Activated CD8-positive, alpha-beta memory T cell treated with anti-CD3 and anti-CD28 coated beads for 1 hour (primary cell): ENCODE measurements around the gene MYCBPAP.
"Not testable (repeated sequence)": the region's sequence is repeated elsewhere in the genome, so short reads cannot be mapped to it uniquely, and the experiment has no call there.

Experiments used
- DNase-seq, 2 donors: peaks; one replicate each; pipeline ENCODE4 v3.0.0-alpha.2; 2020; ENCODE audit warnings: low read depth in 1 of 2; ENCODE audit errors: extremely low read depth in 1 of 2

Gene MYCBPAP

DNA sequence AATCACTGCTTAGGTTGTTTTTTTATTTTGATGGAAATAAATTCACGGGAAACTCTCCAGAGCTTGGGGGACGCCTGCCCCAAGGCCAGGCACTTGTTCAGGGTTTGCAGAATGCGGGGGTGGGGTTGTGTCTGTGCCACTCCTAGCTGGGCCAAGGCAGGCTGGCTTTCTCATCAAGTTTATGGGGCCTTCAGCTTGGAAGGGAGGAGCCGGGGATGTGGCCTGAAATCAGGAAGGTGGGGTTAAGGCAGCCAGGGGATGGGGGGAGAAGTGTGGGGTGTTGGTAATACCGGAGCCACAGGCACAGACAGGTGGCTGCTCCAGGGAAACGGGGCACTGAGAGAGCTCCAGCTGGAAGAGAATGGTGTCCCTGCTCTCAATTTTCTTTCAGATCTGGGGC, 37.8 kb upstream of the MYCBPAP start:
- DNase-seq: no peak

DNA sequence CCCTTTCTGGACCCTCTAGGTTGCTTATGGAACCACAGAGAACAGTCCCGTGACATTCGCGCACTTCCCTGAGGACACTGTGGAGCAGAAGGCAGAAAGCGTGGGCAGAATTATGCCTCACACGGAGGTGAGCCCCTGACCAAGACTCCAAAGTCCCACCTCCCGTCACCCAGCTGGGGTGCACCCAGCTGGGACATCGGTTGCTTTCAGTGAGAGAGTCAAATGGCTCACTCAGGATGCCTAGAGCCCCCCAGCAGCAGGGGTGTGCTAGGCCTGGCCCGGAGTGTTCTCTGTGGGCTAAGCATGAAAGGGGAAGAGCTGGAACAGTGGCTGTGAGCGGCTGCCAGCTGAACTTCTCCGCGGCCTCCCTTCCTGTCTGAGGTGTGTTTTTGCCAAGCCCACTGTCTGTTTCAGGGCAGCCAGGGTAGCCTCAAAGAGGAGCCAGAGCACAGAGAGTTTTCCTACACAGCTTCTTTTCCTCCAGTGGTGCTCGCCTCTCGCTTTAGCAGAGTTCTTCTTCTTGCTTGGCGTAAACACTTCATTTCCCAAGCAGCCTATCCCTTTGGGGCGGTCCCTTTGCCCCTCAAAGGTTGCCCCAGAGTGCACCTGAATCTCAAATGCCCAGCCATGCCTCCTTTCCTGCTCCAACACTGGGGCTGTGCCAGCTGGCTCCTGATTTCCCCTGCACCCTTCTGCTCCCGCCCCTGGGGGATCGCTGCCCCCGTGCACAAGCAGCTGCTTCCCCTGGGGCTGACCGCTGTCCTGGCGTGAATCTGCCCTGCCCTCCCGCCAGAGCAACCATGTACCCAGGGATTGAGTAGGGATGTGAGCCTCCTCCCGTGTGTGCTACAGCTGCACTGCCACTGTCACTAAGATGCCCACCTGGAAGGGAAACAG, 37.0 kb upstream of the MYCBPAP start:
- no peak for DNase-seq

- DNase-seq: no peak
Observed at GRCh38 chr17:50472286-50472685, 36.0 kb upstream of the MYCBPAP start.

DNA sequence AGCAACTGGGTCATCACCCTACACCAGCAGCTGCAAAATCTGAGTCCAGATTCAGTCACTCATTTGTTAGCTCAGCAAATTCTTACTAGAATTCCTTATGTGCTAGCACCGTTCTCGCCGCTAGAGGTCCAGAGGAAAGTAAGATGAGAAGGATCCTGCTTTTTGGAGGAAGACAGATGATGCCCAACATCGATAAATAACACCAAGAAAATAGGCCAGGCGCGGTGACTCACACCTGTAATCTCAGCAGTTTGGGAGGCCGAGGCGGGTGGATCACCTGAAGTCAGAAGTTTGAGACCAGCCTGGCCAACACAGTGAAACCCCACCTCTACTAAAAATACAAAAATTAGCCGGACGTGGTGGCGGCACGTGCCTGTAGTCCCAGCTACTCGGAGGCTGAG, 35.5 kb upstream of the MYCBPAP start:
- DNase-seq: not testable (repeated sequence)

GRCh38 chr17:50473901-50474300, 34.3 kb upstream of the MYCBPAP start:
- no peak for DNase-seq

GRCh38 chr17:50474523-50474922, 33.7 kb upstream of the MYCBPAP start:
- DNase-seq: no peak

DNA sequence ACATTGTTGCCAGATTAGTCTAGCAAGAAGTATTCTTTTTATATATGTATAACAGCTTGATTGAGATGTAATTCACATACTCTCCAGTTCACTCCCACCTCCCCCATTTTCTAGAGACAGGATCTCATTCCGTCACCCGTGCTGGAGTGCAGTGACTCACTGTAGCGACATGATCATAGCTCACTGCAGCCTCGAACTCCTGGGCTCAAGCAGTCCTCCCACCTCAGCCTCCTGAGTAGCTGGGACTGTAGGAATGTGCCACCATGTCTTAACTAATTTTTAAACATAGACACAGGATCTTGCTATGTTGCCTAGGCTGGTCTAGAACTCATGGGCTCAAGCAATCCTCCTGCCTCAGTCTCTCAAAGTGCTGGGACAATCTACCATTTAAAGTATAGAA, 32.9 kb upstream of the MYCBPAP start:
- DNase-seq: no peak

- DNase-seq: not testable (repeated sequence)
Observed at GRCh38 chr17:50475775-50476544, 32.3 kb upstream of the MYCBPAP start.

DNA sequence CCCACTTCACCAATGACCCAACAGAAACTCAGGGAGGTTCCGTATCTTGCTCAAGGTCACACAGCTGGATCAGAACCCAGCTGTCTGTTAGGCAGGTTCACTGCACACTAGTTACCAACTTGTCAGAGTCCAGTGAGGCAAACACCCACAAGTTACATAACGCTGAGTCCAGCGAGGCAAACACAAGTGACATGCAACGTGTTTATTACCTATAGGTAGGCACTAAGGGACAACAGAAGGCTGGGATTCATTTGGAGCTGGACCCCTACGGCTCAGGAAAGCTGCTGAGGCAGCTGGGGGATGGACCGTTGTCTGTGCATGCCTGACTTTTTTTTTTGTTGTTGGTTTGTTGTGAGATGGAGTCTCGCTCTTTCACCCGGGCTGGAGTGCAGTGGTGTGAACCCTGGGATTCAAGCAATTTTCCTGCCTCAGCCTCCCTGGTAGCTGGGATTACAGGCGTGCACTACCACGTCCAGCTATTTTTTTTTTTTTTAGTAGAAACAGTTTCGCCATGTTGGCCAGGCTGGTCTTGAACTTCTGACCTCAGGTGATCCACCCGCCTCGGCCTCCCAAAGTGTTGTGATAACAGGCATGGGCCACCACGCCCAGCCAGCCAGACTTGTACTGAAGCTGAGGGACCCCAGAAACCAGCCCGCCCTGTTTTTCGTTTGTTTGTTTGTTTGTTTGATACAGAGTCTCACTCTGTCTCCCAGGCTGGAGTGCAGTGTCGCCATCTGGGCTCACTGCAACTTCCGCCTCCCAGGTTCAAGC, 31.5 kb upstream of the MYCBPAP start:
- DNase-seq: no peak

GRCh38 chr17:50477976-50478375, 30.3 kb upstream of the MYCBPAP start:
- DNase-seq: no peak

- DNase-seq: peak; percentile 40 to 73
Observed at GRCh38 chr17:50478391-50479381, 29.6 kb upstream of the MYCBPAP start, which contains the start of gene RSAD1. Gene RSAD1, plus strand, starts transcription at chr17:50478860. Its CDS starts 25 bp downstream, at chr17:50478885.

DNA sequence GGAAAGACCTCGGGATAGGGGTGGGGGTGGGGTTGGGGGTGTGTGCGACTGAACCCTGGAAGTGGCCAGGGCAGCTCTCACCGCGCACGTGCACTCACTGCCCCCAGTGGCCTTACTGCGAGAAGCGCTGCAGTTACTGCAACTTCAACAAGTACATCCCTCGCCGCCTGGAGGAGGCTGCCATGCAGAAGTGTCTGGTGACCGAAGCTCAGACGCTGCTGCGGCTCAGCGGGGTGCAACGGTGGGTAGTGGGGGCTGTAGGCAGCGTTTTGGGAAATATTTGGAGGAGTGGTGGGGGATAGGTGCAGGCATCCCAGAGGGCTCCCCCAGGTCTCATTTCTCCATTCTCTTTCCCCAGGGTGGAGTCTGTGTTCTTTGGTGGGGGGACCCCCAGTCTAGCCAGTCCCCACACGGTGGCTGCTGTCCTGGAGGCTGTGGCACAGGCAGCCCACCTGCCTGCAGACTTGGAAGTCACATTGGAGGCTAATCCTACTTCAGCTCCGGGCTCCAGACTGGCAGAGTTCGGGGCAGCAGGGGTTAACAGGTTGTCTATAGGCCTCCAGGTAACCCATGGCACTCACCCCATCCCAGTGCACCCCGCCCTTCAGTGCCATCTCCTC, 28.6 kb upstream of the MYCBPAP start:
- DNase-seq: peak; percentile 27 to 47

- DNase-seq: no peak
Observed at GRCh38 chr17:50480142-50480764, 28.0 kb upstream of the MYCBPAP start.

GRCh38 chr17:50480854-50481490, 27.3 kb upstream of the MYCBPAP start:
- DNase-seq: no peak

GRCh38 chr17:50481648-50482047, 26.6 kb upstream of the MYCBPAP start:
- DNase-seq: no peak

DNA sequence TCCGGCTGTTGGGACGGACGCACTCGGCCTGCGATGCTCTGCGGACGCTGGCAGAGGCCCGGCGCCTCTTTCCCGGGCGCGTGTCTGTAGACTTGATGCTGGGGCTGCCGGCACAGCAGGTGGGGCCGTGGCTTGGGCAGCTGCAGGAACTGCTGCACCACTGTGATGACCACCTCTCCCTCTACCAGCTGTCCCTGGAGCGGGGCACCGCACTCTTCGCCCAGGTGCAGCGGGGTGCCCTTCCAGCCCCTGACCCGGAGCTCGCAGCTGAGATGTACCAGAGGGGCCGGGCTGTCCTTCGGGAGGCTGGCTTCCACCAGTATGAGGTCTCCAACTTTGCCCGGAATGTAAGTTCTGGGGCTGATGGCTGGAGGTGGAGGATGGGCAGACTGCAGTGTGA, 26.1 kb upstream of the MYCBPAP start:
- no peak for DNase-seq

GRCh38 chr17:50482516-50482915, 25.7 kb upstream of the MYCBPAP start:
- peak; percentile 27 to 57 for DNase-seq

GRCh38 chr17:50483266-50483665, 25.0 kb upstream of the MYCBPAP start:
- DNase-seq: no peak
